NCI-H345 treated with DMSO at 0.1 percent for 48 hours (cell line): ENCODE results near the gene IMPA2.
"Not testable (repeated sequence)": the region's sequence is repeated elsewhere in the genome, so short reads cannot be mapped to it uniquely, and the experiment has no call there.

Experiments used
- DNase-seq: peaks from one replicate; lab custom pipeline; 2025; ENCODE audit not compliant: unreplicated experiment; lab: John Stamatoyannopoulos, UW

Gene IMPA2

GRCh38 chr18:11981192-11981542 lies at the start of gene IMPA2:
TSS of gene IMPA2 (plus strand) at chr18:11981507. CDS start at chr18:11981670, 163 bp downstream.
- DNase-seq, result peak; percentile 88

GRCh38 chr18:11932393-11932792 lies 48.9 kb upstream of the IMPA2 start:
- DNase-seq, result no peak

GRCh38 chr18:11937874-11938478 lies 43.3 kb upstream of the IMPA2 start:
- peak; percentile 47 for DNase-seq

- DNase-seq, result no peak
These were observed 40.4 kb upstream of the IMPA2 start for GRCh38 chr18:11940956-11941355.

GRCh38 chr18:11943551-11943950 lies 37.8 kb upstream of the IMPA2 start:
- DNase-seq, result no peak

GRCh38 chr18:11944252-11944651 lies 37.1 kb upstream of the IMPA2 start:
- no peak for DNase-seq

GRCh38 chr18:11944786-11945185 lies 36.5 kb upstream of the IMPA2 start:
- no peak for DNase-seq

- not testable (repeated sequence) for DNase-seq
These were observed 35.3 kb upstream of the IMPA2 start for GRCh38 chr18:11945834-11946659.

GRCh38 chr18:11946756-11947155 lies 34.6 kb upstream of the IMPA2 start:
- no peak for DNase-seq

- no peak for DNase-seq
These were observed 33.8 kb upstream of the IMPA2 start for GRCh38 chr18:11947214-11948191.

GRCh38 chr18:11948852-11949523 lies 32.3 kb upstream of the IMPA2 start:
- DNase-seq, result no peak

GRCh38 chr18:11950824-11951223 lies 30.5 kb upstream of the IMPA2 start:
- DNase-seq, result no peak

- DNase-seq, result no peak
These were observed 29.9 kb upstream of the IMPA2 start for GRCh38 chr18:11951390-11951851.

GRCh38 chr18:11953113-11953512 lies 28.2 kb upstream of the IMPA2 start:
- DNase-seq, result no peak

GRCh38 chr18:11955239-11956029 lies 25.9 kb upstream of the IMPA2 start:
- DNase-seq, result no peak

- no peak for DNase-seq
These were observed 24.7 kb upstream of the IMPA2 start for GRCh38 chr18:11956371-11957308.

GRCh38 chr18:11957636-11958035 lies 23.7 kb upstream of the IMPA2 start:
- no peak for DNase-seq

- DNase-seq, result not testable (repeated sequence)
These were observed 21.7 kb upstream of the IMPA2 start for GRCh38 chr18:11959651-11960050.
